GM18511 (cell line): ENCODE data around the gene ACAD9.
A peak's percentile ranks its signal among the peaks of the same experiment; 100 is the strongest.
"Not testable (repeated sequence)": the region's sequence is repeated elsewhere in the genome, so short reads cannot be mapped to it uniquely, and the experiment has no call there.

Experiments
- ATAC-seq: cut with Tn5 transposase; IDR thresholded peaks from one replicate; pipeline ENCODE4 v1.9.1; 2021; ENCODE audit warnings: mild to moderate bottlenecking, moderate library complexity; ENCODE audit not compliant: unreplicated experiment

The ACAD9 gene

GRCh38 chr3:128859630-128860029 lies 19.8 kb upstream of the ACAD9 start:
- no peak for ATAC-seq

DNA sequence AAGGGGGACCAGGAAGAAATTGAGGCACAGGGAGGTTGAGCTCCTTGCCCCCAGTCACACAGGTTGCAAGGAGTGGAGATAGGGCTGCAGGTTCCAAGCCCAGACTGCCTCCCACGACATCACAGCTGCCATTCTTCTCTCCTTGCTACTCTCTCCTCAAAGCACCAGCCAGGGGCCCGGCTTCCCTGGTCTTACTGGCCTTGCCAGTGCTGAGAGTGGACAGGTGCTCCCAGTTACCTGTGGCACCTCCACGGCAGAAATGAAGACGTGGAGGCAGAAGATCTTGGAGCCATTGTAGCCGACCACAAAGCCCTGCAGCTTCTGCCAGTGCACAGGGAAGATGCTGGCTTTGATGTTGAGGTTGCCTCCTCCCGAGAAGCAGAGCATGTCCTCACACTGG lies 17.9 kb upstream of the ACAD9 start:
- no peak for ATAC-seq

GRCh38 chr3:128863560-128863959 lies 15.9 kb upstream of the ACAD9 start:
- ATAC-seq = no peak

DNA sequence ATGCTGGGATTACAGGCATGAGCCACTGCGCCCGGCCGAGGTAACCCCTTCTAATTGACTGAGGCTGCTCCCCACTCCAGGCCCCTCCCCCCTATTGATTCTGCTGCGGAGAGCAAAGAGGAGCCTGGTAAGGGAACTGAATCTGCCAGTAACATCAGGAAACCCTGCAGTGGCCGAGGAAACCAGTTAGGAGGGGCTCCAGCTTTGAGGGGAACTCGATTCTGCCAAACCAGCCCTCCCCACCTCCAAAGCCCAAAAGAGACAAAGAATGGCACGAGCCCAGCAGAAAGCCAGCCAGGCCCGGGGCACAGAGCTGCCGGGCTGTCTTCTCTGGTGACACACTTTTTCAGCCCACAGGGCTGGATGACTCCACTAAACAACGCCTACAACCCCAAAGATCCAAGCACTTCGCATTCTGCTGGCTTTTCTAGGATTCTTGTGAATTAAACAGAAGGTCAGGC lies 15.0 kb upstream of the ACAD9 start:
- ATAC-seq = no peak

DNA sequence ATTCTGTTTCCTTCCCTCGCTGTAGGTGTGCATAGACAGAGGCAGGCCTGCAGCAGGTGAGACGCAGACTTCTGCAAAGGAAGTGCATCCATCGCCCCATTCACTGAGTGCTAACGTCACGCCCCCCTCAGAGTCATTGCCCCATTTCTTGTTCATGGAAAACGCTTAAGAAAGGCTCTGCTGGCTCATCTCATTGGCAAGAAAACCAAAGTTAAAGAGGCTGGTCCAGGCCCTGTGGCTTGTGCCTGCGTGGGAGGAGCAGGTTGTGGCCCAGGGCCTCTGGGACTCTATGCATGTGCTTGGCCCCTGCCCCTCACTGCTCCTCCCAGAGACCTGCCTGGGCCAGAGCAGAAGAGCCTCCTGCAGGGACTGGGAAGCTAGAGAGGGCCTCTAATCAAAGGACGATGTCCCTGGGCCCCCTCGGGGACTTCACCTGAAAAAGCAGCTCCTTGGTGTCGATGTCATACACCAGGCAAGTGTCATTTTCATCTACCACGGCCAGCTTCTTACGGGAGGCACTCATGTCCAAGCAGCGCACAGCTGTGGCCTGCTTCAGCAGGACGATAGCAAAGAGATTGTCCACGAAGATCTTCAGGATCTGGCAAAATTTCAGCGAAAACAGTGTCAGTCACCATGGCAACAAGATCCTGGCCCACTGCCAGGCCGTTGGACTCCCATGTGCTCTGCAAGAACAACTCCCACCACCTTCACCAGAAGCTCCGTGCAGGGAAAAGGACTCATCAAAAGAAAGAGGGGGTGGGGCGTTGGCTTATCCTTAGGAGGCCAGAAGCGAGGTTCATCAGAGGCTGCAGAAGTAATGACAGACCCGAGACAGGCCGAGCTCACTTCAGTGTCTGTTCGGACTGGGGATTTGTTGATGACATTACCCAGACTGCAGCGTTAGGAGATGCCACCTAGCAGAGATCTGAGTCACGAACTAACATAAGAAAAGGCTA lies 14.3 kb upstream of the ACAD9 start:
- not testable (repeated sequence) for ATAC-seq

DNA sequence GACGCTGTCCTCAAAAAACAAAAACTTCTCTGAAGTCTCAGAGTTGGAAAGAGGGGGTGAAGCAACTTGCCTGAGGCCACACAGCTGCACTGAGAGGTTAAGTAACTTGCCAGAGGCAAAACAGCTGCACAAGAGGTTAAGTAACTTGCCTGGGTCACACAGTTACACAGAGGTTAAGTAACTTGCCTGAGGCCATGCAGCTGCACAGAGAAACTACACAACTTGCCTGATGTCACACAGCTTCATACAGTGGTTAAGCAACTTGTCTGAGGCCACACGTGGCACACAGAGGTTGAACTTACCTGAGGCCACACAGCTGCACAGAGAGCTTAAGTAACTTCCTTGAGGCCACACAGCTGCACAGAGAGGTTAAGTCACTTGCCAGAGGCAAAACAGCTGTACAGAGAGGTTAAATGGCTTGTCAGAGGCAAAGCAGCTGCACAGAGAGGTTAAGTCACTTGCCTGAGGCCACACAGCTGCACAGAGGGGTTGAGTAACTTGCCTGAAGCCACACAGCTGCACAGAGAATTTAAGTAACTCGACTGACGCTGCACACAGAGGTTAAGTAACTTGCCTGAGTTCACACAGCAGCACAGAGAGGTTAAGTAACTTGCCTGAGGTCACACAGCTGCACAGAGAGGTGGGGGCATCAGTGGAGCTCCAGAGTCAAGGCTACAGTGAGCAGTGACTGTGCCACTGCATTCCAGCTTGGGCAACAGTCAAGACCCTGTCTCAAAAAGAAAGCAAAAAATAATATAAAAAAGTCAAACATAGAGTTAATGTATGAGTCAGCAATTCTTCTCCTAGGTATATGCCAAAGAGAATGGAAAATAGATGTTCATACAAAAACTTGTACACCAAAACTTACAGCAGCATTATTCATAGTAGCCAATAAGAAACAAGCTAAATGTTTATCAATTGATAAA lies 12.0 kb upstream of the ACAD9 start:
- no peak for ATAC-seq

- no peak for ATAC-seq
These were observed 9.1 kb upstream of the ACAD9 start for GRCh38 chr3:128870347-128870746.

DNA sequence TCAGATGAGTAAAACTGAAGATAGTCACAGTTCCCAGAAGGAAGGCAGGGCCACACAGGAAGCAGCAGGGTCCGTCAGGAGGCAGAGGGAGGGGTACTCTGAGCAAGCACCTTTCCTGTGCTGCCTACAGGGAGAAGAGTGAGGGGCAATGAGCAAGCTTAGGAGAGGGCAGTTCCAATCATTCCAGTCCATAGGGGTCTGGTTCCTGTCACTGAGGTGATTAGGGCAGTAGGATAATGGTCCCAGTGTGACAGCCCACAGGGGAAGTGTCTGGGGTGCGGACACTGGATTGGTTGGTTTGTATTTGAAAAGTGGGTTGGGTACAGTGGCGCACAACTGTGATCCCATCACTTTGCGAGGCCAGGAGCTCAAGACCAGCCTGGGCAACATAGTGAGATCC lies 7.1 kb upstream of the ACAD9 start:
- no peak for ATAC-seq

DNA sequence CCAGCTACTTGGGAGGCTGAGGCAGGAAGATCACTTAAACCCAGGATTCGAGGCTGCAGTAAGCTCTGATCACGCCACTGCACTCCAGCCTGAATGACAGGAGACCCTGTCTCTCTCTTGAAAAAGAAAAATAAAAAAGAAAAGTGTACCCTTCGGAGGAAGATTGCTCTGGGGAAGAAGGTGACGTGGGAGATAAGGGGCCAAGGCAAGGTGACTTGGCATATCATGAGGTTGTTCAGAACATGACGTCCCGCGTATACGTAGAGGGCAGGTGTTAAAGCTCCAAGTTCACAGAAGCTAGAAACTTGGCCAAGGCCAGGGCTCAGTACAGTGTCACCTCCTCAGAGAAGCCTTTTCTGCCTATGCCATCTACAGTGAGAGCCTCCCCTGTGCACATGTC lies 6.7 kb upstream of the ACAD9 start:
- ATAC-seq = no peak

DNA sequence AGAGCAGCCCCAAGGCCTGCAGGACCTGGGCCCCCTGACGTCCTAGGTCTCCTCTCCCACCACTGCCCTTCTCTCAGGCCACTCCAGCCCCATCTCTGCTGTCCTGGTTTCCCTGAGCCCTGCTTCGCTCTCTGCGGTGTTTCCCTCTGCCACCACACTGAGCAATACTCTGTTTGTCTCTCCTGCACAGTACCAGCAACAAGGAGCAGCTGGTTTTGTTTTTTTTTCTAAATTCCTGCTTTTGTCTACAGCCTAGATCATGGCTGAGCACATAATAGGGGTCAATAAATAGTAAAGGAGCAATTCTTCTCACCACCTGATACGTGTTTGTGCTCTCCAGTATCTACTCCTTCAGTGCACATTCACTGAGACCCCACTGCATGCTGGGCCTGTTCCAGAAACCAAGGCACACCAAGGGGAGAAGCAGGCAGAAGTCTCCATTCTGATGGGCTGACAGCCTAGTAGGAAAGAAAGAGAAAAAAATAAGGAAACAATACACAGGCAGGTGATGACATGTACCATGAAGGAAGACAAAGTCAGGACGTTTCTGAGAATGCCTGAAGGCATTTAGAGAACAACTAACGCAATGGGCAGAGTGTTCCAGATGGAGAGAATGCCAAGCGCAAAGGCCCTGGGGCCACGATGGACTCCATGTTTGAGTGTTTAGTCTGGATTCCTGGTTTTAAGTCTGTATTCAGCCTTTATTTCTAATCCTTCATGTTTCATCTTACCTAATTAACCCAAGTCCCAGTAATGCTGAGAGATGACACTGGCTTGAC lies 6.0 kb upstream of the ACAD9 start:
- no peak for ATAC-seq

- ATAC-seq = no peak
These were observed 4.8 kb upstream of the ACAD9 start for GRCh38 chr3:128874481-128875180.

GRCh38 chr3:128875556-128876120 lies 3.8 kb upstream of the ACAD9 start:
- ATAC-seq = no peak

DNA sequence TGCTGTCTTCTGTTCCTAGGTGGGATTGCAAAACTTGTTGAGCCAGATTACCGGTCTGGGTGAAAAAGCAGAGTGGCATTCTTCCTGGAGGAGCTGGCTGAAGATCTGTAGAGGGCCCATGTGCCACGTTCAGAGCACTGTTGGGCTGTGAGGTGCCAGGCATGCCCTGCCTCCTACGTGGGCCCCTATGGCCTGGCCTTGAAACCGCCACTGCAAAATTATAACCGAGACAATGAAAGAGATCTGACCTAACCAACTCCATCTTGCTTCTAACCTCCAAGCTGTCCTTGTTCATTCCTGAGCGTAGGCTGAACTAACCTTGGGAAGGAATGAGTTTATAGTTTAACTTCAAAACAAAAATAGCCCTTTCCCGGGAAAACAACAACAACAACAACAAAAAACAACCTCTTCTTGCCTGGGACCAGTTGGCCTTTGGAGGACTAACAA lies 1.4 kb upstream of the ACAD9 start:
- no peak for ATAC-seq

GRCh38 chr3:128878556-128879124 lies 780 bp upstream of the ACAD9 start:
- peak; percentile 28 for ATAC-seq

DNA sequence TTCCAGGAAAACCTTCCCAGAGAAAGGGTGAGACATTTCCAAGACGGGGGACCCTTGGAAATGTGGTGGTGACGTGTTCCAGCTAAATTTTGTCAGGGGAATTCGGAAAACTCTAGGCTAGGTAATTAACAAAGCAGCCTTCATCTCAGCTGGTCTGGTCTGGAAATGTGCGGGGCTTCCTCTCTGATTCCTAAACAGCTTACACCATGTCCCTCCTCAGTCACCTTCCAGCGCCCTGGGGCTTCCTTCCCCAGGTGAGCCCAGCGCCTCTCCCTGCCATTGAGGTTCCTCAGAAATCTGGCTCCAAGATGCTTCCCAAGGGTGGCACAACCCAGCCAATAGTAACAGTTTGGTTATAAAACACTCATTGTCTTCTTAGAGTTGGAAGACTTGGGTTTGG lies 571 bp downstream of the ACAD9 start:
- no peak for ATAC-seq

DNA sequence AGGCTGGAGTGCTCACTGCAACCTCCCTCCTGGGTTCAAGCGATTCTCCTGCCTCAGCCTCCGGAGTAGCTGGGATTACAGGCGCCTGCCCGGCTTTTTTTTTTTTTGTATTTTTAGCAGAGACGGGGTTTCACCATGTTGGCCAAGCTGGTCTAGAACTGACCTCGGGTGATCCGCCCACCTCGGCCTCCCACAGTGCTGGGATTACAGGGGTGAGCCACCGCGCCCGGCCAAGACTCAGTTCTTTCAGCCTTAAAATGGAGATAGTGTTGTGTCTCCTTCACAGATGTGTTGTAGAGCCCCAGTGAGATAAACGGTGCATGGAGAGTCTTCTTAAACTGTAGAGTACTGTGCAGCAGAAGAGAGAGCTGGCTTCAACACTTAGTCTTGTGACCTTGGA lies 1.0 kb downstream of the ACAD9 start:
- ATAC-seq = not testable (repeated sequence)

DNA sequence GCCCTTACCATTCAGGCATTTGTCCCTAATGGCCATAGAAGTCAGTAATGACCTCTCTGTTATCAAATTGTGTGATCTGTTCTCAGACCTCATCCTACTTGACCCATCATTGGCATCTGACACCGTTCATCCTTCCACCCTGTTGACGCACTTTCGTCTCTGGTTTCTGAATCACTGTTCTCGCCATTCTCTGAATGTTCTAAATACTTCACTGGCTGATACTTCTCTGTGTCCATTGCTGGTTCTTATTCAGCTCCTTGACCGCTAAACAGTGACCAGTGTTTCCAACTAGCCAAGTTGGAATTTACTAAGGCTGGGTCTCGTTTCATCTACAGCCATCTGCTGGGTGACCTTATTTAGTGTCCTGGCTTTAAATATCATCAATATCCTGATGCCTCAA lies 2.2 kb downstream of the ACAD9 start:
- no peak for ATAC-seq

DNA sequence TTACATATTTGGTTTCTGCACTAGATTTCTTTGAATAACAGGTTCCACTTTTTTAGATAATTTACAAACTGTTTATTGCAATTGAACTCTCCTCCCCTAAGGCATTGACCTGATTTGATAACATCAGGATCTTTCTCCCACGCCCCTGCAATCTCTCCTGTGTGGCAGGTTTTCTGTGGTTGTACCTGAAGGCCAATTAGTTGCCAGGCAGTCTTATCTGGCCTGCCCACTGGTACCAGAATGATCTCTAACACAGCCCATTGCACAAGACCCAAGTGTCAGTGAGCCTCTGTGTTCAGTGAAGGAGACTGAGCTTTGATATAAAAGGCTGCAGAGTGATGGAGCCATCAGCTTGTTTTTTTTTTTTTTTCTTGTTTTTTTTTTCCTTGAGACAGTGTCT lies 3.3 kb downstream of the ACAD9 start:
- no peak for ATAC-seq

GRCh38 chr3:128884992-128885391 lies 5.6 kb downstream of the ACAD9 start:
- ATAC-seq = no peak
